ENCODE data around the gene AFG1L.
"Not testable (repeated sequence)": the region's sequence is repeated elsewhere in the genome, so short reads cannot be mapped to it uniquely, and the experiment has no call there.

Gene AFG1L

GRCh38 chr6:108419474-108419873 is 124.6 kb downstream of the AFG1L start:
- DNase-seq = no peak

- DNase-seq = no peak
Observed at GRCh38 chr6:108419934-108420609, 125.2 kb downstream of the AFG1L start.

- no peak for DNase-seq
Observed at GRCh38 chr6:108421366-108421765, 126.5 kb downstream of the AFG1L start.

- DNase-seq = no peak
Observed at GRCh38 chr6:108423982-108424705, 129.3 kb downstream of the AFG1L start.

GRCh38 chr6:108425428-108425827 is 130.6 kb downstream of the AFG1L start:
- no peak for DNase-seq

GRCh38 chr6:108432143-108432542 is 137.3 kb downstream of the AFG1L start:
- DNase-seq = no peak

GRCh38 chr6:108432792-108433191 is 137.9 kb downstream of the AFG1L start:
- no peak for DNase-seq

- no peak for DNase-seq
Observed at GRCh38 chr6:108434222-108434621, 139.4 kb downstream of the AFG1L start.

GRCh38 chr6:108435391-108435790 is 140.5 kb downstream of the AFG1L start:
- DNase-seq = no peak

GRCh38 chr6:108436771-108437170 is 141.9 kb downstream of the AFG1L start:
- DNase-seq = no peak

- no peak for DNase-seq
Observed at GRCh38 chr6:108437821-108438220, 143.0 kb downstream of the AFG1L start.

GRCh38 chr6:108438918-108439317 is 144.1 kb downstream of the AFG1L start:
- no peak for DNase-seq

- DNase-seq = no peak
Observed at GRCh38 chr6:108441141-108441540, 146.3 kb downstream of the AFG1L start.

GRCh38 chr6:108442770-108443520 is 148.1 kb downstream of the AFG1L start:
- DNase-seq = no peak

- DNase-seq = no peak
Observed at GRCh38 chr6:108446629-108447150, 151.8 kb downstream of the AFG1L start.

GRCh38 chr6:108448481-108448880 is 153.6 kb downstream of the AFG1L start:
- no peak for DNase-seq

- DNase-seq = not testable (repeated sequence)
Observed at GRCh38 chr6:108449717-108450116, 154.9 kb downstream of the AFG1L start.

- DNase-seq = no peak
Observed at GRCh38 chr6:108451816-108452215, 157.0 kb downstream of the AFG1L start.

- DNase-seq = no peak
Observed at GRCh38 chr6:108452711-108453195, 157.9 kb downstream of the AFG1L start.

GRCh38 chr6:108453601-108454185 is 158.8 kb downstream of the AFG1L start:
- no peak for DNase-seq

- DNase-seq = no peak
Observed at GRCh38 chr6:108454356-108454755, 159.5 kb downstream of the AFG1L start.

GRCh38 chr6:108455688-108456087 is 160.8 kb downstream of the AFG1L start:
- no peak for DNase-seq

GRCh38 chr6:108463784-108464183 is 168.9 kb downstream of the AFG1L start:
- DNase-seq = no peak

Measured in DMS 273 treated with DMSO at 0.1 percent for 48 hours (cell line).